ENCODE results near the gene NCEH1.
"Not testable (repeated sequence)": the region's sequence is repeated elsewhere in the genome, so short reads cannot be mapped to it uniquely, and the experiment has no call there.

Gene NCEH1

DNA sequence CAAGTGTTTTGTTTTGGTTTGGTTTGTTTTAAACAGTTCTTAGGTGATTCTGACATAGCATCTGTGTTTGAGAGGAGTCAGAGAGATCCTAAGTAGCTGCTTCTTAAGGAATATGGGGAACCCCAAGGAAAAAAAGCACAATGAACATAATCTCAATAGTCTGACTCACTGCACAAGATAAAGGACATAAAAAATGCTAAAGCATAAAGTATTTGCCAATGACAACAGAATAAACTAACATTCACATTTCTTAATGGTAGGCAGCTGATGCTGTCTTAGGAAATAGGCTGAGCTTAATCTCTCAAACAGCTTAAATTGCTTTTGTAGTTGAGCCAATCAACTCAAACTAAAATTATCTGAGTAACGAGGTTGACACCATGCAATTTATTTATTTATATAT is 2.9 kb downstream of the NCEH1 start:
- DNase-seq (ENCODE audit: low read depth in 1 of 2, low spot score in 1 of 2), result no peak

DNA sequence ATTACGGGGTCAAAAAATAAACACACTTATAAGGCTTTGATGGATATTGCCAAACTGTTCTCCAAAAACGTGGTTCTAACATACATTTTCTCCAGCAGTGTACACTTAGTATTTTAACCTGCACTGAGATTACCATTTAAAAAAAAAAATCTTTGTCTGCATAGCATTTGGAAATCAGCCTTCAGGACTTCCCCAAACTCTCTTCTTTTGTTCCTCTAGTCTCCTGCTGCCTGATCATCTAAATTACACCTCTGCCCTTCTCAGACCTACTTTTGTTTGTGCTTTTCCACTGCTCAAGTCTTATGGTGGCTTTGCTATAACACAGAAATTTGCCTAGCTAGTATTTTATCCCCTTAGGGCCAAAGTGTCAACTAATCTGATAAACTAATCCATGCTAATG is 3.8 kb downstream of the NCEH1 start:
- no peak for DNase-seq (ENCODE audit: low read depth in 1 of 2, low spot score in 1 of 2)

DNA sequence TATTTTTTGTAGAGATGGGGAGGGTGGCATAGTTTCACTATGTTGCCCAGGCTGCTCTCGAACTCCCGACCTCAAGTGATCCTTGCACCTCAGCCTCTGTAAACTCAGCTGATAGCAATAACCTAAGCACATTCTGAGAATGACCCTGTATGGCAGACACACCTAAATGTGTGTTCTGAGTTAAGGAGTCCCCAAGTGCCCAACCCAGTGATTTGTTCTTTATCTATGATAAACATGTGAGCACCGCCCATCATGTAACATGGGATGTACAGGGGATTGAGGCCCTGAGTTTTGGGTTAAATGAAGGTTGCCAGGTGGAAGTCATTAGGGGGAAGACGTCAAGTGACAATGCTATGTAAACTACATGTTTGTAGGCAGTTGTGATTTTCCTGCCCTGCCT is 5.7 kb downstream of the NCEH1 start:
- no peak for DNase-seq (ENCODE audit: low read depth in 1 of 2, low spot score in 1 of 2)

DNA sequence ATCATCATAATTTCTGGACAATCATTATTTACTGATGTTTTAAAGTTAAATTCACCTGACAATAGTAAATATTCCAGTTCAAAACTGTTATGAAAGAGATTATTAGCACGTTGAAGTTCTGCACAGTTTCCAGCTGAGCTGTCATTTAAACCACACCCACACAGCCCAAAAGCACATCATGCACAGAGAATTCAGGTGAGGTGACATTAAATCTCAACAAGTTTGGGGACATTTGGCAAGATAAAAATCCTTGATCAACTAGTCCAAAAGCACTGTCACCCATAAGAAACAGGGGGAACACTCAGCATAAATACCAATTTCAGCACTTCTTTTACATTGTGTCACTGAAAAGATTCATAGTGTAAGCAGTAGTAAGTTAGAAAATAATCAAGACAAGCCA is 6.9 kb downstream of the NCEH1 start:
- no peak for DNase-seq (ENCODE audit: low read depth in 1 of 2, low spot score in 1 of 2)

DNA sequence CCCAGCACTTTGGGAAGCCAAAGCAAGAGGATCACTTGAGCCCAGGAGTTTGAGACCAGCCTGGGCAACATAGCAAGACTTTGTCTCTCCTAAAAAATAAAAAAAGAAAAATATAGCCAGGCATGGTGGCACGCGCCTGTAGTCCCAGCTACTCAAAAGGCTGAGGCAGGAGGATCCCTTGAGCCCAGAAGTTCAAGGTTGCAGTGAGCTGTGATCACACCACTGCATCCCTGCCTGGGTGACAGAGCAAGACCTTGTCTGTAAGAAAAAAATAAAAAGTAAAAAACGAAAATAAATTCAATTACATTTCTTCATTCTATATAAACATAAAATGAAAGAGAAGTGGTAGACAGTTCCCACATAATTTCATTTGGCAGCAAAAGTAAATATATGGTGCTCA is 8.1 kb downstream of the NCEH1 start:
- DNase-seq (ENCODE audit: low read depth in 1 of 2, low spot score in 1 of 2), result not testable (repeated sequence)

DNA sequence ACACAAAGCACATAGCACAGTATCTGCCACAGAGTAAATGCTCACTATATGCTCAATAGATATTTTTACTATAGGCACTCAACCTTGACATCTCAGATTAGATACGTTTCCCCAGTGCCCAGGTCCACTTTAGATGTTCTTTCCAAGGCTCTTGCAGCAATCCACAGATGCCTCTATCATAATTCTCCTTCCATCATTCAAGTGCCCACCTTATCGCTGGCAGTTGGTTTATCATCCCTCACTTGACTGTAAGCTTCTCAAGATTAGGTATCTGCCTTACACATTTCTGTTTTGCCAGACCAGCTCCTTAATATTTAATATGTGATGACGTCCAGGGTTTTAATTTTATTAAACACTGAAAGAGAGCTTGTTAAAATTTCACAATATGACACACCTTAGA is 8.6 kb downstream of the NCEH1 start:
- DNase-seq (ENCODE audit: low read depth in 1 of 2, low spot score in 1 of 2), result no peak

DNA sequence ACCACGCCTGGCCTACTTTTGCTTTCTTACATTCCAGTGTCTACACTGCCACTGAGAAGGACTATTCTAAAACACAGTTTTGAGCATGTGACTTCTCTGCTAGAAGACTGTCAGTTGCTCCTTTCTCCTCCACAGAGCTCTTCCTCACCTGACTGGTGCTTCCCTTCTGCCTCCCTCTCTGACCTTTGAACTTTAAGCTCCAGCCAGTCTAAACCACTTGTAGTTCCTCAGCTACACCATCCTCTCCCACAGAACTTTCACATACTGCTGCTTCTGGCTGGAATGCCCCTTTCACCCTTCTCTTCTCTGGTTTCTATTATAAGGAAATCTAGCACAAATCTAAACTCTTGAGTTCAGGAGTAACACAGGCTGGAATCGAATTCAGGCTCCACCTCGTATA is 9.1 kb downstream of the NCEH1 start:
- no peak for DNase-seq (ENCODE audit: low read depth in 1 of 2, low spot score in 1 of 2)

DNA sequence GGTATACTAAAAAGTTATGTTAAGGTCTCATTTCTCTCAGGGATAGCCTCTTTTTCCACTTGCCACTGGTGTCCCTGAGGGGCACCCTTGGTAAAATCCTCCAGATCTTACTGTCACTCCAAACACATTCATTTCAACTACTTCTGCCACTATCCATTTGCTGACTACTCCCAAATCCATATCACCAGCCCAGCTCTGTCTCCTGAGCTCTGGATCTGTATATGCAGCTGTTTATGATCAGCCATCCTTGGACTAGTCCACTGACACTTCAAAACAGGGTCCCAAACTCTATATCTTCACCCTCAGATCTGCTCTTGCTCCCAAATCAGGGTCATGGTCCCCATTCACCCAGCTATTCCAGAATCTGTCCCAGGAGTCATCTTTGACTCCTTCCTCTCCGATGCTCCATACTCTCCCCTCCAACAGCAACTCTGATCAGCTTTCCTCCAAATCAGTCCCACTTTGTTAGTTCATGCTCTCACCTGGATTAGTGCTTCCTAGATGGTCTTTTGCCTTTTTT is 9.9 kb downstream of the NCEH1 start:
- no peak for DNase-seq (ENCODE audit: low read depth in 1 of 2, low spot score in 1 of 2)

DNA sequence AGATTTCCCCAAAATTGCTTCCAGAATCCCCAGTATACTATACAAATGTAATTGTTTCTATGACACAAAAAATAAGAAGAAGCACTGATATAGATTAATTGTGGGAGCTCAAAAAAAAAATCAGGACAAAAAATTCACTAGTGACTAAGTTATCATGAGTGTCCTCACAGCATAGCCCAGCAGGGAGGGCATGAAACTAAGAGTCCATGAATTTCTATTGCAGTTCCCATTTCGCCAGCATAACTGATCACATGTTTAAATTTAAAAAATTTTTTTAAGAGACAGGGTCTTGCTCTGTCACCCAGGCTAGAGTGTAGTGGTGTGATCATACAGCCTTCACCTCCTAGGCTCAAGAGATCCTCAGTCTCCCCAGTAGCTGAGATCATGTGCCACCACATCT is 10.6 kb downstream of the NCEH1 start:
- no peak for DNase-seq (ENCODE audit: low read depth in 1 of 2, low spot score in 1 of 2)

DNA sequence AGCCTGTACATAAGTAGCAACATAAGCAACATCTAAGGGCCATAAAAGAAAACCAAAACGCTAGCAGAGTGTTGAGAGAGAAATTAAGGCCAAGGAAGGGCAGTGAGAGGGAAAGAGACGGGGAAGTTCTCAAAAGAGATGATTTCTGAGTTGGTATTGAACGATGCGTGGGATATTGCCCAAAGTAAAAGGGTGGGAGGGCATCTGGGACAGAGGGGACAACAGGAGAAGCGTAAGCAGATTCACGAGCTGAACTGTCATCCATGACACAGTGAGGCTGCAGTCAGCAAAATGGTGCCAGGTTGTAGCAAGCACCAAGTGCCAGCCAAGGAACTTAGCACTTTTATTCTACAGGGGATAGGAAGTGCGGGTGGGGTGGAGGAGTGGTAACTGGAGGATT is 11.8 kb downstream of the NCEH1 start:
- no peak for DNase-seq (ENCODE audit: low read depth in 1 of 2, low spot score in 1 of 2)

DNA sequence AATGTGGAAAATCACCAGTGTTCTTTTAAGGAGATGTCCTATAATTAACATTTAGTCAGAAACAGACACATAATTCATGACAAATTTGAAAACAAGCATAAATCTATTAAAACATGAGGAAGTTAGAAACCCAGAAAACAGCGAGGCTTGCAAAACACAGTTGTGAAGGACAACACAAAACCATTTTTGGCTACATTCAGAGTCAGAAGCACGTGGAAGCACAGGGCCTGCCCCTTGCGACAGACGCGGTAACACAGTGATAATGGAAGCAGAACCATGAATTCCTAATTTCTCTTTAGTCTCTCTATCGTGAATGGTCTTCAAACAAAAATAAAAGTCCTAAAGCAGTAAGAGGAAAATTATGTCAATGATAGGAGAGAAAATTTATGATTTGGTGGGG is 12.2 kb downstream of the NCEH1 start:
- no peak for DNase-seq (ENCODE audit: low read depth in 1 of 2, low spot score in 1 of 2)

DNA sequence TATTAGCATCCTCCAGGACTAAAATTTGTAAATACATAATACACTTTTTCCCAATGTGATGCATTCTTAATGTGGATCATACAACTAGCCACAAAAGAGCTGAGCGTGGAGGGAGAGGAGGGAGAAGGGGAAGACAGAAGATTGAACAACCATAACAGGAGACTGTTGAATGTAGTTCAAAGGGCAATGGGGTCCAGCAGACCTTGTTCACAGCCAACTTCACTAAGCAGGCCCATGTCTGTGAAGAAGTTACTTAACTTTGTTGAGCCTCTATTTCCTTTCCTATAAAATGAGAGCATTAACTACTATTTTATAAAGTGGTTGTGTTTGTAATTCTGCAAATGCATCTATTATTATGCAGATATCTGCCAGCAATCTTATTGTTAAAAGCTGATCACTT is 13.3 kb downstream of the NCEH1 start:
- no peak for DNase-seq (ENCODE audit: low read depth in 1 of 2, low spot score in 1 of 2)

DNA sequence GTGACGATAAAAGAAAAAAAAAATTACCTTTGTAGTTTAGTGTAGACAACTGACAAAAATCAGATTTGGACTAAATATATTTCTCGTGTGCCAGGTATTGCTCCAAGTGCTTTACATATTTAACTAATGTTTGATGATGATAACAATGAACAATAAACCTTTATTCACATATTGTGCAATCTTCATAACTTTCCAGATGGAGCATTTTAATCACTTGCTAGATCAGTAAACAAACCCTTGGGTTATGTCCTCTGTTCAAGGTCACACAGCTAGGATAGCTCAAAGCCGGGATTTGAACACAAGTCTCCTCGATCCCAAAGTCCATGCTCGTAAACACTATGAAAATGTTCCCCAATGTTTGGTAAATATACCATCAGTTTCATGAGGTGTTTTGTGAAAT is 14.5 kb downstream of the NCEH1 start:
- DNase-seq (ENCODE audit: low read depth in 1 of 2, low spot score in 1 of 2), result no peak

DNA sequence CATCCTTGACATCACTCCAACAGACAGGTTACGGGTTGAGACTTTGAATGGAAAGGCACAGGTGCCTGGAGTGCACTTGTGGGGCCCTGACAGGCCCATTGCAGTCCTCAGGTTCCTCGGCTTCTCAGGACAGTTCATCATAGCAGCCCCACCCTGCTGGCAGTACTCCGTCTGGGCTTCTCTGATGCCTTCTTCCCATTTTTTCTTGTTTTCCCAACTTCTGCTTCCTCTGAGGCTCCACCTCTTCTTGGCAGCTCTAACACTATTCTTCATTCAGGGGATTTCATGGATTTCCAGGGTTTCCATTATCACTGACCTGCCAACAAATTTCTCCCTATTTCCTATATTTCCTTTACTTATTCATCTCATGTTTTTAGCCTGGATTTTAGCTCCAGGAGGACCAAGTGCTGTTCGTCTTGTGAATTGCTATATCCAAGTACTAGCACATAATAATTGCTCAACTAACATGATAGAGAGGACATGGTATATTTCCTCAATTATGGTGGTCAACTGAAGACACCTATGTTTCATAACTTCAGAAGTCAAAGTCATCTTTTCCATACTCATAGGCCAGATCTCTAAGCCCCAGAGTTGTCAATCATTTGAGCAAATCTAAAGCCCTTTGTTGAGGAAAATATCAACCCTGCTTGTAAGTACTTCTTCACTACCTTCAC is 16.2 kb downstream of the NCEH1 start:
- no peak for DNase-seq (ENCODE audit: low read depth in 1 of 2, low spot score in 1 of 2)

DNA sequence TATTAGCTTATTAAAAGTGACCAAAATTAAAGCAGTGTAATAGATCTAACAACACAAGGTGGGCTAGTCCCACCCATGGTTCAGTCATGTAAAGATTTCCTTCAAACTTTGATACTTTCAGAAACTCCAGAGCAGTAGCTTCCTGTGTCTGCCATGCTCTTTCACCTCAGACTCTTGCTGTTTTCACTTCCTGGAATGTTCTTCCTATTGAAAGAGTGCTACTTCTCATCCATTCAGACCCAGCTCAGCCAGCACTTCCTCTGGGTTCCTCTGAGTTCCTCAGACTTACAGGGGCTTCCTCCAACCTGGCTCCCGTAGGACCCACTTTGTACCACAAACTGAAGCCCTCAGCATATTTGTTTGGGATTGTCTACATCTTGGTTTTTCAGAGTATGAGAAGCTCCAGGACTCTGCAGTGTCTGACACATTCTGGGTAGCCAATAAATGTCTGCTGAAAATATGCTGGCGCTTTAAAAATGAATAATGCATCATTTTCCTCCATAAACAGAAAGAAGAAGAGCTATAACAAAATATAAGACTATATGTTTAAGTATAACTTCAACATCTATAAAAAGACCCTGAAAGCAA is 18.0 kb downstream of the NCEH1 start:
- no peak for DNase-seq (ENCODE audit: low read depth in 1 of 2, low spot score in 1 of 2)

DNA sequence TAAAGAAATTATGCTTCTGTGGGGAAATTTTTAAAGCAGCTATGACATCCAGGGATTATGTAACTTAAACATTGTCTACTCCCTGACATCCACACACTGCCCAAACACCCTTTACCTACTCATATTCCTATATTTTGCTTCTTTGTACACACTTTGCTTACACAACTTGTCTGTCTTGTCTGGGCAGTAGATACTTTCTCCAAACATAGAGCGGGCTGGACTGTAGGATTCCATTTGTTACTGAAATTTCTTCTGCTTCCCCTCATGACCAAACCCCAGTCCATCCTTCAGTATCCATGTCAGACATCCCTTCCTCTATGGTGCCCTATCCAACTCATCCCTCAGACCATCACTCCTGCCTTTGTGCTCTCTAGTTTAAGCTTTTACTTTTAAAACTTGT is 19.9 kb downstream of the NCEH1 start:
- no peak for DNase-seq (ENCODE audit: low read depth in 1 of 2, low spot score in 1 of 2)

DNA sequence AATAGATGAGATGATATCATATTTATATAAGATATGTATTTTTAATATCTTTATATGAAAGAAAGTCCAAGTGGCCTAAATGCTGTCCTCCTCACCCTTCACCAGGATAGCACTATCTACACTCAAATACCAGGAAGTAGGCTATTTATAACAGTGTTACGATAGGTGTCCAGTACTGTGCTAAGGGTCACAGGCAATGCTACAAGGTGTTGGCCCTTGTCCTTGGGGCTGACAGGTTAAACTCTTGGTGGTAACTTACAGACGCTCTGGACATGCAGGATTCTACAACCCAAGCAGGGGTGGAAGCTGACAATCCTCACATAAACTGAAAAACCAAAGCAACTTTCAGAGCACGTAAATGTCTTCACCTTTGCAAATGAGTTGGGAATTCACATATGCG is 22.3 kb downstream of the NCEH1 start:
- DNase-seq (ENCODE audit: low read depth in 1 of 2, low spot score in 1 of 2), result no peak

DNA sequence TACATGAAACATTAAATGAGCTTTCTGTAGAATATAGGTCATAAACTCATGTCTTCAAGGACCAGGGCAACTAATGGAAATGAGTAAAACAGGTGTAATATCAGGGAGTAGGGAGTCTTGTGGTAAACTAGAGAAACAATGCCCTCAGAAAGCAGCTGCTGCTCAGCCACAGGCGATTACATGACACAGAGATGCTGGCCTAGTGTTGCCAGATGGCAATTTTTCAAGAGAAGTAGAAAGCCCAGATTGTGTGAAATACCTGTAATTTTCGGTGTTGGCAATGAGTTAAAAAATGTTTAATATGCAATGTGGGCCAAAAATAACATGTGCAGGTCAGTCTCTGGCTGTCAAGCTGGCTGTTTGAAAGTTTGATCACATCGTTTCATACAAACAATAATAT is 23.4 kb downstream of the NCEH1 start:
- DNase-seq (ENCODE audit: low read depth in 1 of 2, low spot score in 1 of 2), result no peak

DNA sequence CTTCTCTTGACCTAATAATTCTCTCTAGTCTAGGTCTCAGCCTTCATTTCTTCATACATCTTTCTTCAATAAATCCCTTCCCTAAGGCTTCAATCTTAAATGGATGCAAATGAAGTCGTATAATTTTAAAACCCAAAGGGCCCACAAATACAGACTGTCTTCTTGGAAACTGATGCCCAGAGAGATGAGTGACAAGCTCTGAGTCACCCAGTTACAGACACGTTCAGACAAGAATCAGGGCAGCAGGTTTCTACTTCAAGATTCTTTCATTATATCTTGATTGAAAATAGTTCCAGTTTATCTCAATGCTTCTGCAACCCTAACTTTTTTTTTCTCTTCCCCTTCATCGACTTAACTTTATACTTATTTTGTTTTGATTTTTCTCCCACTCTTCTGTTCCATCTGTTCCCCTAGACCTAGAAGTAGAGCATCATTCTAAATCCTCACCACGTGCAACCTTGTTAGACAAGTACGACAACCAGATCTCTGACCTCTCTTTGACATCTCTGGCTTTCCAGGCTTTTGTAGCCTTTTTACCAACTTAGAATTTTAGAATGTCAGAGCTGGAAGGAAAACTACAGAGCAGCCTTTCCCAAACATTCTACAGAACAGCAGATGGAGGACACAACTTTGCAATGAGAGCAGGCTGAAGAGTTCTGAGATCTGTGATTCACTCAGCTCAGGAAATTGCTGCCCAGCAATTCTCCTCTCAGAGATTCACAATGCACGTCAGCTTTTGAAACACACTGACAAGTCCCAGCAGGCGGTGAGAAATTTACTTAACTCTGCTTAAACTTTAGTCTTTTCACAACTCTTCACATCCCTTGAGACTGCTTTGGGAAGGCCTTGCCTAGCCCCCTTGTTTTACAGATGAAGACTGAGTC is 25.3 kb downstream of the NCEH1 start:
- no peak for DNase-seq (ENCODE audit: low read depth in 1 of 2, low spot score in 1 of 2)

DNA sequence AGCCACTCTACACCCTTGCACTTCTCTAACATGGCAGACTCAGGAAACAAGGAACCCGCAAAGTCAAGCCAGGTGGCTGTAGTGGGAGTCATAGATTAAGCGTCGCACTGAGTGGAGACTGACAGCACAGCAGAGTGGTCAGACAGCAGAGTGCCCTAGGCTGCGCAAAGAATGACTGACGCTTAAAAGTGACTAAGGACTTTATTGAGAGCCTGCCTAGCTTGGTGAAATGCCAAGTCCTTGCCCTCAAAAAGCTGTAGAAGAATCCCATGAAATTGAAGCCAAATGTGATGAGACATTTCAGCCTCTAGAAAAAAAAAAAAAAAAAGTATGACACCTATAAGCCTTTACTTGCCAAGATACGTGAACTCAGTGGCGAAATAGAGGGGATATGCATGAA is 30.2 kb downstream of the NCEH1 start:
- DNase-seq (ENCODE audit: low read depth in 1 of 2, low spot score in 1 of 2), result no peak

DNA sequence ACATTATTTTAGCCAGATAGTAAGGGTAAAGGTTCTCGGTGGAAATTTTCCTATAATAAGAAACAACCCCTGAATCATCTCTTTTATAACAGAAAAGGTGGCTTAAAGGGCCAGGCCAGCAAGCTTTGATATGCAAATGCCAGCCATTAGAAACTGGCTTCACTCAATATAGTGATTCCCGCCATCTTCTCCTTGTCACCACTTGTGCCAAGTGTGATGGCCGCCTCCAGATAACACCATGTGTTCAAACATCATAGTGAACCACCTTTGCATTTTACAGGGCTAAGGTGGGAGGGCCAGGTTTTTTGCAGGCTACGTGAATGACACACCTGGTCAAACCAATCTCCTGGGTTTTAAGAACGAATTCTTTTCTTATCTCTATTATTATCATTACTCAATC is 31.3 kb downstream of the NCEH1 start:
- no peak for DNase-seq (ENCODE audit: low read depth in 1 of 2, low spot score in 1 of 2)

DNA sequence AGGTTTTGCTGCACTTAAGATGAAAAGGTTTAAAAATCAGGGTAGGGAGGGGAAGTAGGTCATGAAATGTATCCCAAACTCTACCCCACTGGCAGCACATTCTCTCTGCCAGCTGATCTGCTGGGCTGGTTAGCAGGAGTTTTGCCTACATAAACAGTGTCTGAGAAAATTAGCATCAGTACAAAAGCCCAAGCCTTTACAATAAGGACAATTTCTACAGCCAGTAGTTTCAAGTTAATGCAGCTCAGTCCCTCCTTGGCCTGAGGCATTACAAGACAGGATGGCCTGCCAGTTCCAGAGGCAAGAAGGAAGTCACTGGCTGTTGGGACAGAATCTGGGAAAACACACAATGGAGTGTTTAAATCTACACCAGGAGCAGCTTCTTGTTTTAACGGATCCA is 32.8 kb downstream of the NCEH1 start:
- no peak for DNase-seq (ENCODE audit: low read depth in 1 of 2, low spot score in 1 of 2)
